HEK293 (cell line): ENCODE results near the gene LMAN1L.

Experiments
- CTCF ChIA-PET: fragments of 350-600 bp; formaldehyde crosslinking; extraction: SDS; loops from one replicate; lab custom pipeline; 2021; ENCODE audit warnings: antibody characterized with exemption; lab: Yijun Ruan, JAX
- POLR2A ChIA-PET: fragments of 300-600 bp; formaldehyde crosslinking; extraction: SDS; loops from one replicate; lab custom pipeline; 2020; ENCODE audit warnings: antibody characterized with exemption, inconsistent platforms; lab: Yijun Ruan, JAX
- H3K27ac ChIP-seq: fragments of 200-500 bp; sonication (Bioruptor generic); 2 replicates; pipeline ENCODE4 v1.5.1; 2014; ENCODE audit warnings: low read depth, low read length, control low read depth, inconsistent platforms; ENCODE audit errors: extremely low read depth
- H3K36me3 ChIP-seq, 2 experiments: fragments of 200-500 bp in 1 of 2; sonication (Bioruptor generic) in 1 of 2; 1 replicate in 1 of 2; 2 replicates in 1 of 2; pipeline ENCODE4 v1.5.1; 2014 to 2017; ENCODE audit warnings: inconsistent platforms in 2 of 2, low read length in 2 of 2; ENCODE audit not compliant: control insufficient read depth in 2 of 2, insufficient read depth in 1 of 2
- H3K4me1 ChIP-seq: fragments of 200-500 bp; sonication (Bioruptor generic); 2 replicates; pipeline ENCODE4 v1.5.1; 2014; ENCODE audit warnings: mild to moderate bottlenecking, low read length, inconsistent platforms; ENCODE audit not compliant: control insufficient read depth, insufficient read depth
- H3K4me3 ChIP-seq: 2 replicates; pipeline ENCODE4 v1.5.1; 2011; ENCODE audit warnings: low read depth, mild to moderate bottlenecking, control low read depth, low read length, moderate library complexity
- H3K9me3 ChIP-seq: fragments of 200-500 bp; sonication (Bioruptor generic); 2 replicates; pipeline ENCODE4 v1.5.1; 2014; ENCODE audit warnings: low read depth, low read length, inconsistent platforms; ENCODE audit not compliant: control insufficient read depth, insufficient read depth
- PATZ1 ChIP-seq: fragments of 450-650 bp; formaldehyde crosslinking; IDR thresholded peaks from 2 replicates; pipeline ENCODE4 v1.5.1; 2016; ENCODE audit warnings: missing biosample characterization, missing genetic modification characterization
- SCRT1 ChIP-seq: fragments of 450-650 bp; formaldehyde crosslinking; IDR thresholded peaks from 2 replicates; pipeline ENCODE4 v1.5.1; 2016; ENCODE audit warnings: missing biosample characterization, missing genetic modification characterization, borderline replicate concordance
- SCRT2 ChIP-seq: fragments of 450-650 bp; formaldehyde crosslinking; IDR thresholded peaks from 2 replicates; pipeline ENCODE4 v1.5.1; 2016; ENCODE audit warnings: missing biosample characterization, missing genetic modification characterization
- ZBTB6 ChIP-seq: fragments of 450-650 bp; formaldehyde crosslinking; IDR thresholded peaks from 2 replicates; pipeline ENCODE4 v1.5.1; 2017; ENCODE audit warnings: missing biosample characterization, missing genetic modification characterization
- ZNF362 ChIP-seq: fragments of 450-650 bp; formaldehyde crosslinking; IDR thresholded peaks from 2 replicates; pipeline ENCODE4 v1.5.1; 2016; ENCODE audit warnings: missing biosample characterization, missing genetic modification characterization
- ZNF398 ChIP-seq: fragments of 450-650 bp; formaldehyde crosslinking; IDR thresholded peaks from 2 replicates; pipeline ENCODE4 v1.5.1; 2017; ENCODE audit warnings: missing biosample characterization, missing genetic modification characterization
- ZNF549 ChIP-seq: fragments of 450-650 bp; IDR thresholded peaks from 2 replicates; pipeline ENCODE4 v1.5.1; 2018; ENCODE audit warnings: missing biosample characterization, missing genetic modification characterization, mild to moderate bottlenecking, inconsistent platforms, moderate library complexity
- ZNF561 ChIP-seq: fragments of 450-650 bp; IDR thresholded peaks from 2 replicates; pipeline ENCODE4 v1.5.1; 2018; ENCODE audit warnings: missing biosample characterization, missing genetic modification characterization, borderline replicate concordance
- ZNF664 ChIP-seq: fragments of 450-650 bp; formaldehyde crosslinking; IDR thresholded peaks from 2 replicates; pipeline ENCODE4 v1.5.1; 2016; ENCODE audit warnings: missing biosample characterization, missing genetic modification characterization
- ZNF704 ChIP-seq: fragments of 450-650 bp; formaldehyde crosslinking; IDR thresholded peaks from 2 replicates; pipeline ENCODE4 v1.5.1; 2016; ENCODE audit warnings: missing biosample characterization, missing genetic modification characterization
- ZNF707 ChIP-seq: fragments of 450-650 bp; formaldehyde crosslinking; IDR thresholded peaks from 2 replicates; pipeline ENCODE4 v1.5.1; 2016; ENCODE audit warnings: missing biosample characterization, missing genetic modification characterization
- ZNF747 ChIP-seq: fragments of 450-650 bp; formaldehyde crosslinking; IDR thresholded peaks from 2 replicates; pipeline ENCODE4 v1.5.1; 2016; ENCODE audit warnings: missing biosample characterization, missing genetic modification characterization
- ZNF776 ChIP-seq: fragments of 450-650 bp; formaldehyde crosslinking; IDR thresholded peaks from 2 replicates; pipeline ENCODE4 v1.5.0; 2017; ENCODE audit warnings: missing biosample characterization, missing genetic modification characterization, borderline replicate concordance
- ZSCAN23 ChIP-seq: fragments of 450-650 bp; formaldehyde crosslinking; IDR thresholded peaks from 2 replicates; pipeline ENCODE4 v1.5.1; 2016; ENCODE audit warnings: missing biosample characterization, missing genetic modification characterization
- TF ChIP-seq, protein P1 (sequence below): fragments of 450-650 bp; formaldehyde crosslinking; IDR thresholded peaks from 2 replicates; pipeline ENCODE4 v1.5.1; 2016; ENCODE audit warnings: missing biosample characterization, missing genetic modification characterization, low read depth

The LMAN1L gene

GRCh38 chr15:74769463-74770025 lies 43.1 kb upstream of the LMAN1L start:
- ChIA-PET CTCF (interaction anchor here (0.6 to 21.6 kb wide), 65 partner anchors 11 to 1487 kb away, joined by 3 to 800 read pairs (median 6); partner anchors contain the start of genes CPLX3, CSK, CYP1A1 and CYP1A2), POLR2A (interaction anchor here (1.3 to 2.0 kb wide), 7 partner anchors 12 to 168 kb away, joined by 3 to 10 read pairs (median 5); partner anchors contain the start of genes COX5A and CSK)
- Histone ChIP-seq H3K27ac (no peak overlapping the region), H3K4me3 (no peak overlapping the region), H3K36me3 (no peaks in the 10 kb centered on the region), H3K4me1 (no peaks in the 10 kb centered on the region), H3K9me3 (no peaks in the 10 kb centered on the region)
- TF ChIP-seq SCRT2 (peak; percentile 95), PATZ1 (tag by site-specific recombination) (no peak), ZNF561 (tag by site-specific recombination) (no peak), ZBTB6 (tag by site-specific recombination) (no peak), ZNF362 (peak; percentile 67), ZNF398 (tag by site-specific recombination) (no peak), ZNF776 (no peak), ZNF747 (no peak), SCRT1 (tag by site-specific recombination) (peak; percentile 88), ZNF704 (no peak), ZSCAN23 (tag by site-specific recombination) (no peak), ZNF664 (peak; percentile 85), ZNF549 (tag by site-specific recombination) (no peak), ZNF707 (tag by site-specific recombination) (no peak)
- TF ChIP-seq, protein P1, sequence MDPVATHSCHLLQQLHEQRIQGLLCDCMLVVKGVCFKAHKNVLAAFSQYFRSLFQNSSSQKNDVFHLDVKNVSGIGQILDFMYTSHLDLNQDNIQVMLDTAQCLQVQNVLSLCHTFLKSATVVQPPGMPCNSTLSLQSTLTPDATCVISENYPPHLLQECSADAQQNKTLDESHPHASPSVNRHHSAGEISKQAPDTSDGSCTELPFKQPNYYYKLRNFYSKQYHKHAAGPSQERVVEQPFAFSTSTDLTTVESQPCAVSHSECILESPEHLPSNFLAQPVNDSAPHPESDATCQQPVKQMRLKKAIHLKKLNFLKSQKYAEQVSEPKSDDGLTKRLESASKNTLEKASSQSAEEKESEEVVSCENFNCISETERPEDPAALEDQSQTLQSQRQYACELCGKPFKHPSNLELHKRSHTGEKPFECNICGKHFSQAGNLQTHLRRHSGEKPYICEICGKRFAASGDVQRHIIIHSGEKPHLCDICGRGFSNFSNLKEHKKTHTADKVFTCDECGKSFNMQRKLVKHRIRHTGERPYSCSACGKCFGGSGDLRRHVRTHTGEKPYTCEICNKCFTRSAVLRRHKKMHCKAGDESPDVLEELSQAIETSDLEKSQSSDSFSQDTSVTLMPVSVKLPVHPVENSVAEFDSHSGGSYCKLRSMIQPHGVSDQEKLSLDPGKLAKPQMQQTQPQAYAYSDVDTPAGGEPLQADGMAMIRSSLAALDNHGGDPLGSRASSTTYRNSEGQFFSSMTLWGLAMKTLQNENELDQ (tag by site-specific recombination) = no peak
